OCI-LY3 (cell line): ENCODE measurements around the gene NT5C.

ENCODE experiments used
- EZH2phosphoT487 ChIP-seq: fragments of 200-600 bp; shearing (Covaris generic); IDR thresholded peaks from 2 replicates; pipeline ENCODE4 v1.6.1; 2018; ENCODE audit warnings: antibody characterized with exemption, mixed run types, low read depth
- TF ChIP-seq, protein P1 (sequence below): fragments of 200-600, 300-600 bp; sonication (generic); IDR thresholded peaks from 2 replicates; pipeline ENCODE4 v1.5.1; 2014; ENCODE audit warnings: antibody characterized with exemption, low read length, low read depth

DNA sequence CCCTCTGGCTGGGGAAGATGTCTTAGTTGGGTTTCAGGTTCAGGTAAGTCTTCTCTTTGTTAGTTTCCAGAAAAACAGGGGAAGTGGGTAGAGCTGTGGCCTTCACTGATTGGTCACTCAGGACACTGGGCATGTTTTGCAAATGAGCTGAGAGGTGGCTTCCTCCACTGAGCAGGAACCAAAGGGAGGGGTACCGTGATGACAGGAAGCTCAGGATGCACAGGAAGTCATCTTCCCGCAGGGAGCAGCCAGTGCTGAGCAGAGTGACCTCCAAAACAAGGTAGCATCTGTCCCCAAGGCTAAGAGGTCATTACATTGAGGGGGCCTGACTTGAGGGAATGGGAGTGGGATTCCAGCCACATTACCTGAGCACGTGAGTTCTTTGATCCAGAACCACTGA is 5.6 kb downstream of the NT5C start:
- TF ChIP-seq, protein P1, sequence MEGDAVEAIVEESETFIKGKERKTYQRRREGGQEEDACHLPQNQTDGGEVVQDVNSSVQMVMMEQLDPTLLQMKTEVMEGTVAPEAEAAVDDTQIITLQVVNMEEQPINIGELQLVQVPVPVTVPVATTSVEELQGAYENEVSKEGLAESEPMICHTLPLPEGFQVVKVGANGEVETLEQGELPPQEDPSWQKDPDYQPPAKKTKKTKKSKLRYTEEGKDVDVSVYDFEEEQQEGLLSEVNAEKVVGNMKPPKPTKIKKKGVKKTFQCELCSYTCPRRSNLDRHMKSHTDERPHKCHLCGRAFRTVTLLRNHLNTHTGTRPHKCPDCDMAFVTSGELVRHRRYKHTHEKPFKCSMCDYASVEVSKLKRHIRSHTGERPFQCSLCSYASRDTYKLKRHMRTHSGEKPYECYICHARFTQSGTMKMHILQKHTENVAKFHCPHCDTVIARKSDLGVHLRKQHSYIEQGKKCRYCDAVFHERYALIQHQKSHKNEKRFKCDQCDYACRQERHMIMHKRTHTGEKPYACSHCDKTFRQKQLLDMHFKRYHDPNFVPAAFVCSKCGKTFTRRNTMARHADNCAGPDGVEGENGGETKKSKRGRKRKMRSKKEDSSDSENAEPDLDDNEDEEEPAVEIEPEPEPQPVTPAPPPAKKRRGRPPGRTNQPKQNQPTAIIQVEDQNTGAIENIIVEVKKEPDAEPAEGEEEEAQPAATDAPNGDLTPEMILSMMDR = no peak
- no peak for TF ChIP-seq EZH2phosphoT487
